Measurements from ENCODE around the gene SH3PXD2A. TPM values are rescaled to one million over a fixed set of nuclear protein-coding genes. Genes with fewer than 3 reads are reported as not detected.

SH3PXD2A gene
- total and polyA plus RNA-seq, 2 of the 4 experiments (the other 2 are of a cell fraction), result 6.3 to 23.0 TPM

DNA sequence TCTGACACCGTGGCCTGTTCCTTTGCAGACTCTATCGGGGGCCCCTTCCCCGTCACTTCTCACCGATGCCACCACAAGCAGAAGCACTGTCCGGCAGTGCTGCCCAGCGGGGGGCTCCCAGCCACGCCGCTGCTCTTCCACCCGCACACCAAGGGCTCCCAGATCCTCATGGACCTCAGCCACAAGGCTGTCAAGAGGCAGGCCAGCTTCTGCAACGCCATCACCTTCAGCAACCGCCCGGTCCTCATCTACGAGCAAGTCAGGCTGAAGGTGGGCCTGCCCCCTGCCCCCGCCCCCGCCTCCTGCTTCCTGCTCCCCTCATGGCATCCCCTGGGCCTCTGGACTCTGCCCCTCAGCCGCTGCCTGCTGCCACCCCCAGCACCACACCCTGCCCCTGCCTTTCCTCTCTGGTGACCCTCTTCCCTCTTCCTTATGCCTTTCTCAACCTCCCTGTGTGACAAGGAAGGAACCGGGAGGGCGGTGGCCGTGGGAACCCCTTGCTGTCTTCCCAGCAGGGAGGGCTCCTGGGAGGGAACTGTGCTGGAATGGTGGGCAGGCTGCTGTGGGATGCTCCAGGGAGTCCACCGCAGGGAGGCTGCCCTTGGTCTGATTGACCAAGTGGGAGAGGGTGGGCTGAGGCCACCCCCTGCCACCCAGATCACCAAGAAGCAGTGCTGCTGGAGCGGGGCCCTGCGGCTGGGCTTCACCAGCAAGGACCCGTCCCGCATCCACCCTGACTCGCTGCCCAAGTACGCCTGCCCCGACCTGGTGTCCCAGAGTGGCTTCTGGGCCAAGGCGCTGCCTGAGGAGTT is 284.3 kb downstream of the SH3PXD2A start:
- Histone ChIP-seq H2BK5ac (ENCODE audit: low read depth, low read length, poor library complexity, severe bottlenecking) (no peak overlapping the region), H3K27me3 (ENCODE audit: control insufficient read depth, insufficient read depth, low read length) (peaks cover 69% of the 10 kb centered on the region), H3K23ac (ENCODE audit: low read depth, low read length) (no peak overlapping the region), H4K5ac (ENCODE audit: low read depth, low read length) (no peak overlapping the region), H3K14ac (replicated peaks; ENCODE audit: low read depth, low read length) (no peak overlapping the region), H3K18ac (ENCODE audit: low read depth, low read length) (no peak overlapping the region), H2AK9ac (replicated peaks; ENCODE audit: low read depth, low read length, poor library complexity) (no peak overlapping the region), H4K20me1 (ENCODE audit: insufficient read depth, low read length) (no peaks in the 10 kb centered on the region), H3K4ac (ENCODE audit: low read depth, low read length) (no peak overlapping the region), H3K9me1 (ENCODE audit: insufficient read depth, low read length) (no peaks in the 10 kb centered on the region), H2AK5ac (ENCODE audit: low read depth, low read length) (no peak overlapping the region), H3K27ac (ENCODE audit: insufficient read depth, low read length) (no peak overlapping the region), H3K56ac (ENCODE audit: extremely low read depth, insufficient read depth, low read length) (no peak overlapping the region), H4K91ac (ENCODE audit: insufficient read depth, low read depth, low read length) (no peak overlapping the region), H2BK20ac (ENCODE audit: low read depth, low read length) (no peak overlapping the region), H2AFZ (replicated peaks; ENCODE audit: low read length, poor library complexity) (no peak overlapping the region), H3K4me3 (ENCODE audit: insufficient read depth, low read depth, low read length) (no peak overlapping the region), H2BK15ac (ENCODE audit: low read depth, low read length) (no peak overlapping the region), H3K79me1 (ENCODE audit: low read depth in 1 of 2, low read length in 2 of 2) (no peaks in the 10 kb centered on the region), H3K9me3 (ENCODE audit: control insufficient read depth, insufficient read depth, low read length) (no peaks in the 10 kb centered on the region), H3K4me2 (ENCODE audit: low read depth, low read length) (no peak overlapping the region), H3K4me1 (ENCODE audit: control insufficient read depth, insufficient read depth, low read length) (peaks cover 5% of the 10 kb centered on the region; the same call in 1 of the 2 replicates), H4K8ac (ENCODE audit: low read depth in 2 of 2, low read length in 2 of 2) (no peak overlapping the region), H2BK120ac (ENCODE audit: low read depth, low read length) (no peak overlapping the region), H3K9ac (ENCODE audit: low read depth, low read length) (no peak overlapping the region), H3K36me3 (ENCODE audit: control insufficient read depth, insufficient read depth, low read length) (no peaks in the 10 kb centered on the region)
- no TSS peak for BruUV-seq (replicated peaks)
- 81% methylated on average over 16 of the region's 28 CpGs; no CpG with 5 or more reads in 1 of the 2 experiments for WGBS, 2 experiments (ENCODE audit: extremely low coverage in 2 of 2, insufficient read length in 1 of 2)
- POLR2A ChIA-PET (ENCODE audit: unreplicated experiment), result no interaction called here
- in situ Hi-C loops (cut with MboI; ENCODE audit: low sequenced_read_pairs) (no loop called here), dilution Hi-C loops (cut with HindIII; ENCODE audit: low sequenced_read_pairs, unreplicated experiment) (no loop called here), intact Hi-C loops (cut with micrococcal nuclease) (no loop called here)
- CTCF ChIA-PET, result no interaction called here
- ATAC-seq (ENCODE audit: low read depth), result no peak
- no peak for DNase-seq
- TF ChIP-seq BHLHE40 (IDR thresholded peaks at IDR 0.05; ENCODE audit: low read depth, low read length) (no peak), RCOR1 (IDR thresholded peaks at IDR 0.05; ENCODE audit: insufficient replicate concordance, low read length) (no peak), RAD21 (IDR thresholded peaks at IDR 0.05; ENCODE audit: low read length) (no peak), POLR2A (IDR thresholded peaks at IDR 0.05; ENCODE audit: low read depth, low read length) (no peak), CHD1 (IDR thresholded peaks at IDR 0.05; ENCODE audit: low read depth, low read length) (no peak), MAFK (IDR thresholded peaks at IDR 0.05; ENCODE audit: low read depth, low read length) (no peak), MAZ (IDR thresholded peaks at IDR 0.05; ENCODE audit: borderline replicate concordance, low read depth, low read length) (no peak)
- TF ChIP-seq, protein P1, sequence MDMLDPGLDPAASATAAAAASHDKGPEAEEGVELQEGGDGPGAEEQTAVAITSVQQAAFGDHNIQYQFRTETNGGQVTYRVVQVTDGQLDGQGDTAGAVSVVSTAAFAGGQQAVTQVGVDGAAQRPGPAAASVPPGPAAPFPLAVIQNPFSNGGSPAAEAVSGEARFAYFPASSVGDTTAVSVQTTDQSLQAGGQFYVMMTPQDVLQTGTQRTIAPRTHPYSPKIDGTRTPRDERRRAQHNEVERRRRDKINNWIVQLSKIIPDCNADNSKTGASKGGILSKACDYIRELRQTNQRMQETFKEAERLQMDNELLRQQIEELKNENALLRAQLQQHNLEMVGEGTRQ (IDR thresholded peaks at IDR 0.05; ENCODE audit: low read depth, low read length), result no peak
- TF ChIP-seq, protein P2, sequence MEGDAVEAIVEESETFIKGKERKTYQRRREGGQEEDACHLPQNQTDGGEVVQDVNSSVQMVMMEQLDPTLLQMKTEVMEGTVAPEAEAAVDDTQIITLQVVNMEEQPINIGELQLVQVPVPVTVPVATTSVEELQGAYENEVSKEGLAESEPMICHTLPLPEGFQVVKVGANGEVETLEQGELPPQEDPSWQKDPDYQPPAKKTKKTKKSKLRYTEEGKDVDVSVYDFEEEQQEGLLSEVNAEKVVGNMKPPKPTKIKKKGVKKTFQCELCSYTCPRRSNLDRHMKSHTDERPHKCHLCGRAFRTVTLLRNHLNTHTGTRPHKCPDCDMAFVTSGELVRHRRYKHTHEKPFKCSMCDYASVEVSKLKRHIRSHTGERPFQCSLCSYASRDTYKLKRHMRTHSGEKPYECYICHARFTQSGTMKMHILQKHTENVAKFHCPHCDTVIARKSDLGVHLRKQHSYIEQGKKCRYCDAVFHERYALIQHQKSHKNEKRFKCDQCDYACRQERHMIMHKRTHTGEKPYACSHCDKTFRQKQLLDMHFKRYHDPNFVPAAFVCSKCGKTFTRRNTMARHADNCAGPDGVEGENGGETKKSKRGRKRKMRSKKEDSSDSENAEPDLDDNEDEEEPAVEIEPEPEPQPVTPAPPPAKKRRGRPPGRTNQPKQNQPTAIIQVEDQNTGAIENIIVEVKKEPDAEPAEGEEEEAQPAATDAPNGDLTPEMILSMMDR (conservative IDR thresholded peaks at IDR 0.05; ENCODE audit: low read depth, low read length), result no peak
- TF ChIP-seq, protein P3, sequence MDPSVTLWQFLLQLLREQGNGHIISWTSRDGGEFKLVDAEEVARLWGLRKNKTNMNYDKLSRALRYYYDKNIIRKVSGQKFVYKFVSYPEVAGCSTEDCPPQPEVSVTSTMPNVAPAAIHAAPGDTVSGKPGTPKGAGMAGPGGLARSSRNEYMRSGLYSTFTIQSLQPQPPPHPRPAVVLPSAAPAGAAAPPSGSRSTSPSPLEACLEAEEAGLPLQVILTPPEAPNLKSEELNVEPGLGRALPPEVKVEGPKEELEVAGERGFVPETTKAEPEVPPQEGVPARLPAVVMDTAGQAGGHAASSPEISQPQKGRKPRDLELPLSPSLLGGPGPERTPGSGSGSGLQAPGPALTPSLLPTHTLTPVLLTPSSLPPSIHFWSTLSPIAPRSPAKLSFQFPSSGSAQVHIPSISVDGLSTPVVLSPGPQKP (IDR thresholded peaks at IDR 0.05; ENCODE audit: borderline replicate concordance, low read depth, low read length), result no peak
